HG03558 (cell line): ENCODE data around the gene DCDC1.
"Not testable (repeated sequence)": the region's sequence is repeated elsewhere in the genome, so short reads cannot be mapped to it uniquely, and the experiment has no call there.

ENCODE experiments used
- ATAC-seq: cut with Tn5 transposase; IDR thresholded peaks from one replicate; pipeline ENCODE4 v1.9.1; 2021; ENCODE audit warnings: moderate number of reproducible peaks; ENCODE audit not compliant: unreplicated experiment; ENCODE audit errors: extremely low read depth

Gene DCDC1

GRCh38 chr11:31340903-31341572, 28.5 kb downstream of the DCDC1 start:
- no peak for ATAC-seq

- no peak for ATAC-seq
Measured at GRCh38 chr11:31337806-31338205, 31.7 kb downstream of the DCDC1 start.

GRCh38 chr11:31328697-31329096, 40.8 kb downstream of the DCDC1 start:
- ATAC-seq: no peak

- ATAC-seq: no peak
Measured at GRCh38 chr11:31327417-31327816, 42.1 kb downstream of the DCDC1 start.

- peak; percentile 62 for ATAC-seq
Measured at GRCh38 chr11:31326470-31327148, 42.9 kb downstream of the DCDC1 start.

GRCh38 chr11:31325160-31325559, 44.4 kb downstream of the DCDC1 start:
- no peak for ATAC-seq

GRCh38 chr11:31323145-31323544, 46.4 kb downstream of the DCDC1 start:
- no peak for ATAC-seq

GRCh38 chr11:31321494-31321893, 48.0 kb downstream of the DCDC1 start:
- ATAC-seq: not testable (repeated sequence)

GRCh38 chr11:31303644-31304180, 65.8 kb downstream of the DCDC1 start:
- ATAC-seq: no peak

- ATAC-seq: no peak
Measured at GRCh38 chr11:31301549-31302510, 67.7 kb downstream of the DCDC1 start.

GRCh38 chr11:31295308-31295707, 74.2 kb downstream of the DCDC1 start:
- no peak for ATAC-seq

GRCh38 chr11:31273527-31273926, 96.0 kb downstream of the DCDC1 start:
- ATAC-seq: not testable (repeated sequence)

- ATAC-seq: no peak
Measured at GRCh38 chr11:31267720-31268119, 101.8 kb downstream of the DCDC1 start.

- no peak for ATAC-seq
Measured at GRCh38 chr11:31264834-31265233, 104.7 kb downstream of the DCDC1 start.

GRCh38 chr11:31262761-31263160, 106.8 kb downstream of the DCDC1 start:
- no peak for ATAC-seq

- ATAC-seq: no peak
Measured at GRCh38 chr11:31259797-31260196, 109.7 kb downstream of the DCDC1 start.

- no peak for ATAC-seq
Measured at GRCh38 chr11:31254415-31254814, 115.1 kb downstream of the DCDC1 start.

GRCh38 chr11:31248768-31249167, 120.8 kb downstream of the DCDC1 start:
- ATAC-seq: no peak

GRCh38 chr11:31247321-31247720, 122.2 kb downstream of the DCDC1 start:
- ATAC-seq: no peak

GRCh38 chr11:31246451-31247165, 122.9 kb downstream of the DCDC1 start:
- ATAC-seq: no peak
